Endothelial cell of umbilical vein (primary cell): ENCODE results near the gene NFATC2. TPM values are rescaled to one million over a fixed set of nuclear protein-coding genes. Genes with fewer than 3 reads are reported as not detected.

Source experiments
- BruUV-seq: library from RNA; stranded (reverse); fragments of 400-500 nt; replicated peaks from 2 replicates; lab custom pipeline; 2021; lab: Mats Ljungman, UMichigan
- CTCF ChIA-PET: fragments of 300-600, 350-600 bp; sonication (Branson Sonifier 250); formaldehyde crosslinking; loops from one replicate; lab custom pipeline; 2021; ENCODE audit warnings: antibody characterized with exemption, inconsistent platforms; lab: Charles Lee
- POLR2A ChIA-PET: fragments of 300-600, 350-600 bp; sonication (Branson Sonifier 250); formaldehyde crosslinking; loops from one replicate; lab custom pipeline; 2021; ENCODE audit warnings: antibody characterized with exemption, inconsistent platforms; lab: Charles Lee
- DNase-seq: peaks from one replicate; pipeline ENCODE4 v3.0.0-alpha.2; 2011; ENCODE audit warnings: low read depth, low spot score
- FAIRE-seq: peaks from 2 replicates; lab custom pipeline; 2011; peaks lifted over from hg19 to GRCh38; lab: Jason Lieb, UNC
- H2AFZ ChIP-seq: 2 replicates; pipeline ENCODE4 v1.6.0; 2012; ENCODE audit warnings: low read depth, low read length, control low read depth, inconsistent platforms
- H3K27ac ChIP-seq: 2 replicates; pipeline ENCODE4 v1.5.1; 2011; ENCODE audit warnings: low read depth, mild to moderate bottlenecking, control low read depth, low read length, moderate library complexity; ENCODE audit not compliant: insufficient read depth
- H3K27me3 ChIP-seq, 2 experiments: 2 replicates each; pipeline versions ENCODE4 v1.6.0 to v1.6.1; 2011; ENCODE audit warnings: low read length in 2 of 2, mixed read lengths in 1 of 2; ENCODE audit not compliant: control insufficient read depth in 2 of 2, insufficient read depth in 2 of 2
- H3K36me3 ChIP-seq, 2 experiments: 2 replicates in 1 of 2; 3 replicates in 1 of 2; pipeline ENCODE4 v1.5.1; 2011; ENCODE audit warnings: low read length in 2 of 2, mild to moderate bottlenecking in 1 of 2, moderate library complexity in 1 of 2; ENCODE audit not compliant: control insufficient read depth in 2 of 2, insufficient read depth in 2 of 2; ENCODE audit errors: extremely low read depth in 1 of 2
- H3K4me1 ChIP-seq: 3 replicates; pipeline ENCODE4 v1.5.1; 2011; ENCODE audit warnings: mild to moderate bottlenecking, low read length; ENCODE audit not compliant: control insufficient read depth, insufficient read depth; ENCODE audit errors: extremely low read depth
- H3K4me2 ChIP-seq: 2 replicates; pipeline ENCODE4 v1.6.1; 2011; ENCODE audit warnings: low read length, control low read depth, mixed read lengths; ENCODE audit not compliant: insufficient read depth
- H3K4me3 ChIP-seq, 3 experiments: fragments of 200-600 bp in 1 of 3; sonication (generic), shearing (Covaris generic) in 1 of 3; replicated peaks in 1 of 3; 2 replicates each; pipeline ENCODE4 v1.5.1; 2011 to 2016; ENCODE audit warnings: control low read depth in 3 of 3, low read length in 3 of 3, mild to moderate bottlenecking in 2 of 3, inconsistent platforms in 1 of 3, low read depth in 1 of 3, moderate library complexity in 1 of 3; ENCODE audit not compliant: insufficient read depth in 1 of 3
- H3K79me2 ChIP-seq: 2 replicates; pipeline ENCODE4 v1.6.0; 2012; ENCODE audit warnings: low read length, inconsistent platforms; ENCODE audit not compliant: control insufficient read depth, insufficient read depth
- H3K9ac ChIP-seq: replicated peaks from 2 replicates; pipeline ENCODE3; 2011; ENCODE audit warnings: low read length, control low read depth; ENCODE audit not compliant: insufficient read depth; ENCODE audit errors: extremely low read depth
- H3K9me1 ChIP-seq: replicated peaks from 3 replicates; pipeline ENCODE4 v1.6.0; 2011; ENCODE audit warnings: mild to moderate bottlenecking, low read length; ENCODE audit not compliant: control insufficient read depth, insufficient read depth; ENCODE audit errors: extremely low read depth
- H3K9me3 ChIP-seq: replicated peaks from 2 replicates; pipeline ENCODE4 v1.5.1; 2012; ENCODE audit warnings: low read length, inconsistent platforms; ENCODE audit not compliant: control insufficient read depth, insufficient read depth
- H4K20me1 ChIP-seq: replicated peaks from 2 replicates; pipeline ENCODE3; 2011; ENCODE audit warnings: mild to moderate bottlenecking, low read length; ENCODE audit not compliant: control insufficient read depth, insufficient read depth; ENCODE audit errors: extremely low read depth
- EZH2 ChIP-seq: IDR thresholded peaks from 2 replicates; pipeline ENCODE4 v1.6.1; 2012; ENCODE audit warnings: borderline replicate concordance, low read depth, mild to moderate bottlenecking, moderate library complexity, low read length, inconsistent platforms; ENCODE audit not compliant: severe bottlenecking
- FOS ChIP-seq: IDR thresholded peaks from 2 replicates; pipeline ENCODE4 v1.6.1; 2011; ENCODE audit warnings: mild to moderate bottlenecking, low read length, moderate library complexity, borderline replicate concordance; ENCODE audit not compliant: insufficient read depth
- GATA2 ChIP-seq: IDR thresholded peaks from 2 replicates; pipeline ENCODE4 v1.7.0; 2011; ENCODE audit warnings: low read depth, mild to moderate bottlenecking, moderate library complexity, mixed read lengths, low read length; ENCODE audit not compliant: insufficient read length, insufficient read depth
- JUN ChIP-seq: IDR thresholded peaks from 2 replicates; pipeline ENCODE4 v1.6.1; 2011; ENCODE audit warnings: borderline replicate concordance, low read depth; ENCODE audit not compliant: insufficient read length, insufficient read depth
- MAX ChIP-seq: IDR thresholded peaks from 2 replicates; pipeline ENCODE4 v1.6.1; 2011; ENCODE audit not compliant: insufficient read depth, insufficient read length
- MYC ChIP-seq: IDR thresholded peaks from one replicate; pipeline ENCODE4 v1.6.1; 2011; ENCODE audit warnings: mild to moderate bottlenecking, low read depth, low read length
- POLR2A ChIP-seq: IDR thresholded peaks from 2 replicates; pipeline ENCODE4 v1.6.1; 2012; ENCODE audit warnings: low read depth, mild to moderate bottlenecking, control low read depth, low read length
- POLR2AphosphoS5 ChIP-seq: IDR thresholded peaks from 2 replicates; pipeline ENCODE4 v1.6.1; 2012; ENCODE audit warnings: low read depth, mild to moderate bottlenecking, control low read depth, low read length, moderate library complexity; ENCODE audit not compliant: insufficient read depth
- dilution Hi-C: fragments of 300-500 bp; cut with MboI; formaldehyde crosslinking; loops from one replicate; pipeline ENCODE4 v1.15.0; 2019; ENCODE audit warnings: low sequenced_read_pairs; ENCODE audit not compliant: extremely low pct_ligation_motif_present
- intact Hi-C: fragments of 100-400 bp; cut with micrococcal nuclease; formaldehyde crosslinking; loops from one replicate; pipeline ENCODE4 v1.10.0; 2022
- polyA plus RNA-seq, 4 experiments: library from polyadenylated mRNA; depleted of rRNA in 3 of 4; stranded (reverse) in 3 of 4; unstranded in 1 of 4; fragments of >200 nt; gene quantifications; 2 replicates each; pipeline versions ENCODE4 v1.2.1 to v1.2.3, GENCODE V29; 2011 to 2012; ENCODE audit warnings: missing spikeins in 1 of 4
- total RNA-seq: library from RNA; stranded (reverse); gene quantifications from 2 replicates; pipeline ENCODE4 v1.2.3, GENCODE V29; 2021
- TF ChIP-seq, protein P1 (sequence below), 2 donors: IDR thresholded peaks; 1 replicate in 1 of 2; 2 replicates in 1 of 2; pipeline ENCODE4 v1.5.1; 2011; ENCODE audit warnings: low read length in 2 of 2, mild to moderate bottlenecking in 2 of 2, moderate library complexity in 2 of 2, control low read depth in 1 of 2, inconsistent platforms in 1 of 2, low read depth in 1 of 2; ENCODE audit not compliant: insufficient read depth in 1 of 2; ENCODE audit errors: extremely low read depth in 1 of 2

NFATC2 gene
- total and polyA plus RNA-seq, 2 donors (not counting 3 experiments of a cell fraction or from before 2014, with no cell fraction given): 3.1 to 13.0 TPM

DNA sequence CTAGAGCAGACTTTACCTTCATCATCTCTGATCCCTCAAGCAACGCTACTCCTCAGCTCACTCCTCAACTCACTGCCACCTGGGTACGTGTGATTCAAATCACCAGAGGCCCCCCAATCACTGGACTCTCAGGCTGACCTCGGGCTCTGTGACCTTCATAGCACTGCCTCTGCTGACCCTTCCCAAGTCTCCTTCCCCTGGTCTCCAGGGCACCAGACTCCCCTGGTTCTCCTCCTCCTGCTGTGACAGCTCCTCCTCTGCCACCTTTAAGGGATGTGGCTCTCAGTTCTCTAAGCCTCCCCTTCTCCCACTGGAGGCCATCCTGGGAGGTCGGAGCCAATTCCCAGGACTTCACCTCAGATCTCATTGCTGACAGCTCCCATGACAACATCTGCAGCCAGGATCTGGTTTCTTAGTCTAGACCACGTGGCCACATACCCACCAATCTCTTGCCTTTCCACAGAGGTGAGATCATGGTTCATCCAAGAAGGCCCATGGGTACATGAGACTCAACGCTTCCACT is 90.4 kb downstream of the NFATC2 start:
- no peak overlapping the region for H2AFZ ChIP-seq
- dilution Hi-C loops (no loop called here), intact Hi-C loops (no loop called here)
- no peaks in the 10 kb centered on the region for H4K20me1 ChIP-seq
- no peaks in the 10 kb centered on the region for H3K79me2 ChIP-seq
- H3K9me1 ChIP-seq: no peaks in the 10 kb centered on the region
- ChIA-PET POLR2A (no interaction called here), CTCF (no interaction called here)
- peaks cover 0 to 1% of the 10 kb centered on the region in 2 experiments for H3K36me3 ChIP-seq
- FAIRE-seq: no peak
- no peak for DNase-seq
- H3K9ac ChIP-seq: no peak overlapping the region
- BruUV-seq: no TSS peak
- no peak overlapping the region for H3K27ac ChIP-seq
- peaks cover 19% of the 10 kb centered on the region for H3K4me1 ChIP-seq
- no peak overlapping the region for H3K4me2 ChIP-seq
- no peaks in the 10 kb centered on the region for H3K27me3 ChIP-seq
- TF ChIP-seq MAX (no peak), EZH2 (no peak), GATA2 (no peak), FOS (no peak), MYC (no peak), POLR2A (no peak), POLR2AphosphoS5 (no peak), JUN (no peak)
- TF ChIP-seq, protein P1, sequence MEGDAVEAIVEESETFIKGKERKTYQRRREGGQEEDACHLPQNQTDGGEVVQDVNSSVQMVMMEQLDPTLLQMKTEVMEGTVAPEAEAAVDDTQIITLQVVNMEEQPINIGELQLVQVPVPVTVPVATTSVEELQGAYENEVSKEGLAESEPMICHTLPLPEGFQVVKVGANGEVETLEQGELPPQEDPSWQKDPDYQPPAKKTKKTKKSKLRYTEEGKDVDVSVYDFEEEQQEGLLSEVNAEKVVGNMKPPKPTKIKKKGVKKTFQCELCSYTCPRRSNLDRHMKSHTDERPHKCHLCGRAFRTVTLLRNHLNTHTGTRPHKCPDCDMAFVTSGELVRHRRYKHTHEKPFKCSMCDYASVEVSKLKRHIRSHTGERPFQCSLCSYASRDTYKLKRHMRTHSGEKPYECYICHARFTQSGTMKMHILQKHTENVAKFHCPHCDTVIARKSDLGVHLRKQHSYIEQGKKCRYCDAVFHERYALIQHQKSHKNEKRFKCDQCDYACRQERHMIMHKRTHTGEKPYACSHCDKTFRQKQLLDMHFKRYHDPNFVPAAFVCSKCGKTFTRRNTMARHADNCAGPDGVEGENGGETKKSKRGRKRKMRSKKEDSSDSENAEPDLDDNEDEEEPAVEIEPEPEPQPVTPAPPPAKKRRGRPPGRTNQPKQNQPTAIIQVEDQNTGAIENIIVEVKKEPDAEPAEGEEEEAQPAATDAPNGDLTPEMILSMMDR (IDR thresholded peaks at IDR 0.05; ENCODE audit: extremely low read depth in 1 of 2, insufficient read depth in 1 of 2, low read depth in 1 of 2, low read length in 2 of 2): no peak
- H3K4me3 ChIP-seq: no peak overlapping the region
- no peaks in the 10 kb centered on the region for H3K9me3 ChIP-seq
